HEK293T (cell line): Measurements from ENCODE around the gene METTL24.

Experiments
- BHLHE40 ChIP-seq: fragments of 450-650 bp; IDR thresholded peaks from 2 replicates; pipeline ENCODE4 v1.6.1; 2016; ENCODE audit warnings: mild to moderate bottlenecking, moderate library complexity, borderline replicate concordance
- FOXA1 ChIP-seq: fragments of 450-650 bp; IDR thresholded peaks from 2 replicates; pipeline ENCODE4 v1.6.1; 2016; ENCODE audit warnings: mild to moderate bottlenecking
- FOXK2 ChIP-seq: fragments of 450-650 bp; IDR thresholded peaks from 2 replicates; pipeline ENCODE4 v1.6.1; 2016; ENCODE audit warnings: mild to moderate bottlenecking
- FOXM1 ChIP-seq: fragments of 450-650 bp; IDR thresholded peaks from 2 replicates; pipeline ENCODE4 v1.6.1; 2017; ENCODE audit warnings: mild to moderate bottlenecking, borderline replicate concordance
- L3MBTL2 ChIP-seq: fragments of 450-650 bp; conservative IDR thresholded peaks from 2 replicates; pipeline ENCODE4 v1.6.1; 2016; ENCODE audit warnings: mild to moderate bottlenecking
- LEF1 ChIP-seq: fragments of 450-650 bp; IDR thresholded peaks from 2 replicates; pipeline ENCODE4 v1.6.1; 2017; ENCODE audit warnings: mild to moderate bottlenecking, borderline replicate concordance
- NFRKB ChIP-seq: fragments of 450-650 bp; IDR thresholded peaks from 2 replicates; pipeline ENCODE4 v1.6.1; 2016; ENCODE audit warnings: mild to moderate bottlenecking, moderate library complexity
- SUZ12 ChIP-seq: fragments of 450-650 bp; IDR thresholded peaks from 2 replicates; pipeline ENCODE4 v1.6.1; 2016; ENCODE audit warnings: mild to moderate bottlenecking

DNA sequence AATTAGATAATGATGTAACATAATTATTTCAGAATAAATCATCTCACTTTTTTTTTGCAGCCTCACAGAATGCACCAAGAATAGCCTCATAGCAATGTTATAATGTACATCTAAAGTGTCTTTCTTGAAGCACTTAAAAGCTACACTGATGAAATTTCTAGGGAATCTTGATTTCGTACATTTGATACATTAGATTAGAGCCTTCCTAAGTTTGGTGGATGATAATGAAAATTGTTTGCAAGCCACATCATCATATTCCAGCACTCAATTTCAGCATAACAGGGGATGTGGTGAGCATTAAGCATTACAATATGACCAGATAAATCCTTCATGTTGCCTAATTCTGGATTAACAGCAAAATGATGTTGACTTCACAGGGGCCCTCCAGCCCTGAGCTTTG lies 9.7 kb upstream of the METTL24 start:
- TF ChIP-seq FOXK2 (no peak), LEF1 (no peak), NFRKB (no peak), SUZ12 (no peak), L3MBTL2 (no peak), FOXA1 (no peak), FOXM1 (no peak), BHLHE40 (no peak)
